Naive B cell (primary cell): ENCODE results near the gene TRIP13. TPM values are rescaled to one million over a fixed set of nuclear protein-coding genes. Genes with fewer than 3 reads are reported as not detected.

Experiments used
- ATAC-seq, 2 donors: fragments of 150-1000 bp; cut with Tn5 transposase; 2 replicates each; pipeline ENCODE4 v1.10.0; 2021; ENCODE audit warnings: low read depth in 2 of 2, mild to moderate bottlenecking in 2 of 2, moderate library complexity in 2 of 2
- DNase-seq: peaks from one replicate; pipeline ENCODE4 v3.0.0; 2022
- H3K27ac Mint-ChIP-seq, 6 donors: one replicate each; pipeline ENCODE4 v1.8.0; 2020 to 2022; ENCODE audit warnings: mild to moderate bottlenecking in 6 of 6, mixed read lengths in 6 of 6, moderate library complexity in 5 of 6, inconsistent platforms in 2 of 6
- H3K27me3 Mint-ChIP-seq, 3 donors: one replicate each; pipeline ENCODE4 v1.8.0; 2021 to 2022; ENCODE audit warnings: mixed read lengths in 3 of 3, mild to moderate bottlenecking in 1 of 3
- H3K36me3 Mint-ChIP-seq, 2 donors: one replicate each; pipeline ENCODE4 v1.8.0; 2020 to 2022; ENCODE audit warnings: mixed read lengths in 2 of 2, inconsistent platforms in 1 of 2, mild to moderate bottlenecking in 1 of 2
- H3K4me1 Mint-ChIP-seq, 3 donors: one replicate each; pipeline ENCODE4 v1.8.0; 2020 to 2022; ENCODE audit warnings: mixed read lengths in 3 of 3, inconsistent platforms in 1 of 3, mild to moderate bottlenecking in 1 of 3, moderate library complexity in 1 of 3
- H3K4me3 Mint-ChIP-seq, 8 donors: one replicate each; pipeline ENCODE4 v1.8.0; 2020 to 2022; ENCODE audit warnings: mild to moderate bottlenecking in 8 of 8, mixed read lengths in 8 of 8, moderate library complexity in 8 of 8, inconsistent platforms in 2 of 8
- H3K9me3 Mint-ChIP-seq, 7 donors: one replicate each; pipeline ENCODE4 v1.8.0; 2020 to 2022; ENCODE audit warnings: mixed read lengths in 7 of 7, mild to moderate bottlenecking in 5 of 7, inconsistent platforms in 2 of 7, moderate library complexity in 1 of 7
- polyA plus RNA-seq, 6 donors: library from polyadenylated mRNA; unstranded; fragments of 300-500 nt; fragmentation: Illumina TruSeq; gene quantifications; one replicate each; pipeline ENCODE4 v1.2.3, GENCODE V29; 2021; ENCODE audit warnings: low read depth in 6 of 6

The TRIP13 gene
- polyA plus RNA-seq, 6 donors from 2014 or later, result 1.2 to 3.1 (median 1.8) TPM; not detected in 1

- ATAC-seq, result no peak
- no peak overlapping the region for H3K27ac Mint-ChIP-seq
- H3K36me3 Mint-ChIP-seq, result peaks cover 23 to 51% of the 10 kb centered on the region in 2 donors
- DNase-seq, result no peak
- H3K9me3 Mint-ChIP-seq, result peaks cover 0 to 8% (median 0%) of the 10 kb centered on the region in 7 donors
- no peaks in the 10 kb centered on the region for H3K27me3 Mint-ChIP-seq
- peak overlapping the region in 1 of 8 donors; percentile 65 for H3K4me3 Mint-ChIP-seq
- H3K4me1 Mint-ChIP-seq, result peaks cover 15 to 27% (median 16%) of the 10 kb centered on the region in 3 donors
Measured at GRCh38 chr5:885127-885442, 7.6 kb upstream of the TRIP13 start.

- Mint-ChIP-seq H3K9me3 (peaks cover 0 to 8% (median 0%) of the 10 kb centered on the region in 7 donors), H3K4me3 (no peak overlapping the region), H3K27ac (no peak overlapping the region), H3K36me3 (peaks cover 23 to 51% of the 10 kb centered on the region in 2 donors), H3K4me1 (peaks cover 15 to 27% (median 16%) of the 10 kb centered on the region in 3 donors), H3K27me3 (no peaks in the 10 kb centered on the region)
- DNase-seq (no peak), ATAC-seq (no peak)
Measured at GRCh38 chr5:885529-885928, 7.2 kb upstream of the TRIP13 start.

- peaks cover 23 to 46% of the 10 kb centered on the region in 2 donors for H3K36me3 Mint-ChIP-seq
- peak overlapping the region in 1 of 6 donors; percentile 15 for H3K27ac Mint-ChIP-seq
- no peak overlapping the region for H3K4me3 Mint-ChIP-seq
- DNase-seq (no peak), ATAC-seq (no peak)
- H3K4me1 Mint-ChIP-seq, result peaks cover 18 to 30% (median 18%) of the 10 kb centered on the region in 3 donors
- no peaks in the 10 kb centered on the region for H3K27me3 Mint-ChIP-seq
- peaks cover 0 to 8% (median 0%) of the 10 kb centered on the region in 7 donors for H3K9me3 Mint-ChIP-seq
Measured at GRCh38 chr5:886036-886435, 6.6 kb upstream of the TRIP13 start.

- Mint-ChIP-seq H3K36me3 (peaks cover 23 to 45% of the 10 kb centered on the region in 2 donors), H3K27ac (no peak overlapping the region)
Measured at GRCh38 chr5:886716-887325, 5.9 kb upstream of the TRIP13 start.

GRCh38 chr5:887947-888637, 4.6 kb upstream of the TRIP13 start:
- peaks cover 14 to 23% (median 20%) of the 10 kb centered on the region in 3 donors for H3K4me1 Mint-ChIP-seq
- H3K27me3 Mint-ChIP-seq, result no peaks in the 10 kb centered on the region
- peak overlapping the region in 2 of 8 donors; percentile 16 to 58 for H3K4me3 Mint-ChIP-seq
- H3K36me3 Mint-ChIP-seq, result peaks cover 11 to 33% of the 10 kb centered on the region in 2 donors
- H3K27ac Mint-ChIP-seq, result no peak overlapping the region
- no peaks in the 10 kb centered on the region for H3K9me3 Mint-ChIP-seq
- ATAC-seq (no peak), DNase-seq (no peak)

More at GRCh38 chr5:886716-887325, 5.9 kb upstream of the TRIP13 start:
- Mint-ChIP-seq H3K4me3 (no peak overlapping the region), H3K27me3 (no peaks in the 10 kb centered on the region), H3K9me3 (peaks cover 0 to 8% (median 0%) of the 10 kb centered on the region in 7 donors), H3K4me1 (peaks cover 24 to 33% (median 26%) of the 10 kb centered on the region in 3 donors)
- ATAC-seq (no peak), DNase-seq (no peak)

GRCh38 chr5:888638-889035, 4.0 kb upstream of the TRIP13 start:
- Mint-ChIP-seq H3K4me1 (peaks cover 10 to 18% (median 17%) of the 10 kb centered on the region in 3 donors), H3K27me3 (no peaks in the 10 kb centered on the region), H3K36me3 (peaks cover 7 to 28% of the 10 kb centered on the region in 2 donors), H3K4me3 (no peak overlapping the region), H3K27ac (no peak overlapping the region), H3K9me3 (no peaks in the 10 kb centered on the region)
- no peak for DNase-seq
- ATAC-seq, result no peak

GRCh38 chr5:889075-889710, 3.5 kb upstream of the TRIP13 start:
- H3K4me3 Mint-ChIP-seq, result peak overlapping the region in 2 of 8 donors; percentile 29 to 77
- H3K9me3 Mint-ChIP-seq, result no peaks in the 10 kb centered on the region
- H3K4me1 Mint-ChIP-seq, result peaks cover 10 to 18% (median 16%) of the 10 kb centered on the region in 3 donors
- H3K27me3 Mint-ChIP-seq, result no peaks in the 10 kb centered on the region
- H3K27ac Mint-ChIP-seq, result no peak overlapping the region
- H3K36me3 Mint-ChIP-seq, result peaks cover 7 to 28% of the 10 kb centered on the region in 2 donors
- ATAC-seq, result no peak
- no peak for DNase-seq

- ATAC-seq (no peak), DNase-seq (no peak)
- H3K9me3 Mint-ChIP-seq, result no peaks in the 10 kb centered on the region
- H3K4me1 Mint-ChIP-seq, result peaks cover 10 to 16% (median 14%) of the 10 kb centered on the region in 3 donors
- H3K4me3 Mint-ChIP-seq, result peak overlapping the region; percentile 80 to 94 (median 88)
- peaks cover 7 to 20% of the 10 kb centered on the region in 2 donors for H3K36me3 Mint-ChIP-seq
- H3K27me3 Mint-ChIP-seq, result no peaks in the 10 kb centered on the region
- H3K27ac Mint-ChIP-seq, result peak overlapping the region; percentile 14 to 96 (median 74)
Measured at GRCh38 chr5:891117-891836, 1.4 kb upstream of the TRIP13 start.

GRCh38 chr5:891837-892393, 769 bp upstream of the TRIP13 start:
- peaks cover 10 to 16% (median 14%) of the 10 kb centered on the region in 3 donors for H3K4me1 Mint-ChIP-seq

GRCh38 chr5:893137-893506, 438 bp downstream of the TRIP13 start:
- H3K9me3 Mint-ChIP-seq, result no peaks in the 10 kb centered on the region
- no peak overlapping the region for H3K27ac Mint-ChIP-seq
- H3K27me3 Mint-ChIP-seq, result no peaks in the 10 kb centered on the region
- H3K4me3 Mint-ChIP-seq, result peak overlapping the region; percentile 62 to 87 (median 68)
- no peak for DNase-seq
- H3K4me1 Mint-ChIP-seq, result peaks cover 10 to 16% (median 14%) of the 10 kb centered on the region in 3 donors
- no peak for ATAC-seq
- peaks cover 7 to 8% of the 10 kb centered on the region in 2 donors for H3K36me3 Mint-ChIP-seq

More at GRCh38 chr5:891837-892393, 769 bp upstream of the TRIP13 start:
- H3K36me3 Mint-ChIP-seq, result peaks cover 7 to 13% of the 10 kb centered on the region in 2 donors
- peak overlapping the region; percentile 80 to 94 (median 88) for H3K4me3 Mint-ChIP-seq
- DNase-seq, result no peak
- no peaks in the 10 kb centered on the region for H3K27me3 Mint-ChIP-seq
- no peaks in the 10 kb centered on the region for H3K9me3 Mint-ChIP-seq
- H3K27ac Mint-ChIP-seq, result peak overlapping the region in 5 of 6 donors; percentile 12 to 96 (median 75)
- no peak for ATAC-seq

GRCh38 chr5:893711-894110, 1.0 kb downstream of the TRIP13 start:
- peak overlapping the region in 1 of 6 donors; percentile 42 for H3K27ac Mint-ChIP-seq

GRCh38 chr5:900781-901180, 8.1 kb downstream of the TRIP13 start:
- Mint-ChIP-seq H3K27ac (no peak overlapping the region), H3K36me3 (no peaks in the 10 kb centered on the region), H3K4me3 (no peak overlapping the region), H3K4me1 (peaks cover 0 to 2% (median 0%) of the 10 kb centered on the region in 3 donors), H3K9me3 (no peaks in the 10 kb centered on the region), H3K27me3 (no peaks in the 10 kb centered on the region)
- ATAC-seq (no peak), DNase-seq (no peak)

More at GRCh38 chr5:893711-894110, 1.0 kb downstream of the TRIP13 start:
- ATAC-seq, result no peak
- peak overlapping the region; percentile 62 to 87 (median 68) for H3K4me3 Mint-ChIP-seq
- no peaks in the 10 kb centered on the region for H3K27me3 Mint-ChIP-seq
- DNase-seq, result no peak
- peaks cover 1 to 8% of the 10 kb centered on the region in 2 donors for H3K36me3 Mint-ChIP-seq
- H3K4me1 Mint-ChIP-seq, result peaks cover 10 to 16% (median 14%) of the 10 kb centered on the region in 3 donors
- H3K9me3 Mint-ChIP-seq, result no peaks in the 10 kb centered on the region
